ENCODE results near the gene NBAS.

DNA sequence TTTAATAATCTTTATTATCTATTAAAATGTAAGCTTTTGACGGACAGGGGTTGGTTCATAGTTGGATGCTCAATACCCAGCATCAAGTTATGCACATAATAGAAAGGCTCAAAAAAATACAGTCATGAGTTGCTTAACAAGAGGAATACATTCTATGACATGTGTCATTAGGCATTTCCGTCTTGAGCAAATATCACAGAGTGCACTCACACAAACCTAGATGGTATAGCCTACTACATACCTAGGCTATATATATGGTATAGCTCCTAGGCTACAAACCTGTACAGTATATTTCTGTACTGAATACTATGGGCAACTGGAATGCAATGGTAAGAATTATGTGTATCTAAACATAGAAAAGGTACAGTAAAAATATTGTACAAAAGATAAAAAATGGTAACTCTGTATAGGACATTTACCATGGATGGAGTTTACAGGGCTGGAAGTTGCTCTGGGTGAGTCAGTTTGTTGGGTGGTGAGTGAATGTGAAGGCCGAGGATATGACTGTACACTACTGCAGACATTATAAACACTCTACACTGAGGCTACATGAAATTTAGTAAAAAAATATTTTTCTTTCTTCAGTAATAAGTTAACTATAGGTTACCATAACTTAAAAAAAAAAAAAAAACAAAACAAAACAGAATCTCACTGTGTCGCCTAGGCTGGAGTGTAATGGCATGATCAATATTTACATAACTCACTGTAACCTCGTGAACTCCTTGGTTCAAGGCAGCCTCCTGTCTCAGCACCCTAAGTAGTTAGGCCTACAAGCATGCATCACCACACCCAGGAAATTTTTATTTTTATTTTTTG, 201.2 kb downstream of the NBAS start:
- TF ChIP-seq, protein P1, sequence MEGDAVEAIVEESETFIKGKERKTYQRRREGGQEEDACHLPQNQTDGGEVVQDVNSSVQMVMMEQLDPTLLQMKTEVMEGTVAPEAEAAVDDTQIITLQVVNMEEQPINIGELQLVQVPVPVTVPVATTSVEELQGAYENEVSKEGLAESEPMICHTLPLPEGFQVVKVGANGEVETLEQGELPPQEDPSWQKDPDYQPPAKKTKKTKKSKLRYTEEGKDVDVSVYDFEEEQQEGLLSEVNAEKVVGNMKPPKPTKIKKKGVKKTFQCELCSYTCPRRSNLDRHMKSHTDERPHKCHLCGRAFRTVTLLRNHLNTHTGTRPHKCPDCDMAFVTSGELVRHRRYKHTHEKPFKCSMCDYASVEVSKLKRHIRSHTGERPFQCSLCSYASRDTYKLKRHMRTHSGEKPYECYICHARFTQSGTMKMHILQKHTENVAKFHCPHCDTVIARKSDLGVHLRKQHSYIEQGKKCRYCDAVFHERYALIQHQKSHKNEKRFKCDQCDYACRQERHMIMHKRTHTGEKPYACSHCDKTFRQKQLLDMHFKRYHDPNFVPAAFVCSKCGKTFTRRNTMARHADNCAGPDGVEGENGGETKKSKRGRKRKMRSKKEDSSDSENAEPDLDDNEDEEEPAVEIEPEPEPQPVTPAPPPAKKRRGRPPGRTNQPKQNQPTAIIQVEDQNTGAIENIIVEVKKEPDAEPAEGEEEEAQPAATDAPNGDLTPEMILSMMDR (IDR thresholded peaks at IDR 0.05; ENCODE audit: low read depth, low read length), result no peak
- no peak for TF ChIP-seq POLR2A (IDR thresholded peaks at IDR 0.05; ENCODE audit: extremely low read depth, insufficient read length)
- TF ChIP-seq, protein P2, sequence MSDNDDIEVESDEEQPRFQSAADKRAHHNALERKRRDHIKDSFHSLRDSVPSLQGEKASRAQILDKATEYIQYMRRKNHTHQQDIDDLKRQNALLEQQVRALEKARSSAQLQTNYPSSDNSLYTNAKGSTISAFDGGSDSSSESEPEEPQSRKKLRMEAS (IDR thresholded peaks at IDR 0.05; ENCODE audit: low read depth, low read length), result no peak
